ENCODE data around the gene MAP3K14. TPM values are rescaled to one million over a fixed set of nuclear protein-coding genes. Genes with fewer than 3 reads are reported as not detected.

Gene MAP3K14
- total and polyA plus RNA-seq, 7 donors, result 12.4 to 53.5 (median 24.6) TPM

GRCh38 chr17:45243750-45244149 lies 73.1 kb downstream of the MAP3K14 start:
- intact Hi-C loops (cut with DNase I), result loop anchor here in 1 of 2 donors (2.0 kb wide), 1 partner anchor 19 kb away; no protein-coding TSS in a partner anchor
- DNase-seq, result no peak
- Histone ChIP-seq H3K36me3 (ENCODE audit: insufficient read depth in 1 of 2, low read depth in 1 of 2) (peaks cover 0 to 7% of the 10 kb centered on the region in 2 donors), H3K27me3 (ENCODE audit: insufficient read depth in 3 of 3, low read length in 2 of 3) (peaks cover 0 to 19% (median 0%) of the 10 kb centered on the region in 3 donors), H3K27ac (no peak overlapping the region), H3K4me1 (peaks cover 9% of the 10 kb centered on the region), H3K9me3 (no peaks in the 10 kb centered on the region), H3K4me3 (no peak overlapping the region)
- TF ChIP-seq CTCF (IDR thresholded peaks at IDR 0.05), result no peak
- WGBS, 3 donors, result 90 to 94% (median 92%) methylated on average over 18 of the region's 18 CpGs
- no peak for ATAC-seq

GRCh38 chr17:45242029-45242414 lies 74.8 kb downstream of the MAP3K14 start:
- no peaks in the 10 kb centered on the region for H3K9me3 ChIP-seq
- TF ChIP-seq CTCF (IDR thresholded peaks at IDR 0.05), result no peak
- peaks cover 3% of the 10 kb centered on the region for H3K4me1 ChIP-seq
- peaks cover 0 to 17% (median 2%) of the 10 kb centered on the region in 3 donors for H3K27me3 ChIP-seq (ENCODE audit: insufficient read depth in 3 of 3, low read length in 2 of 3)
- H3K36me3 ChIP-seq (ENCODE audit: insufficient read depth in 1 of 2, low read depth in 1 of 2), result peaks cover 0 to 7% of the 10 kb centered on the region in 2 donors
- DNase-seq (no peak), ATAC-seq (no peak)
- H3K4me3 ChIP-seq, result no peak overlapping the region
- intact Hi-C loops (cut with DNase I), result loop anchor here in 1 of 2 donors (2.0 kb wide), 1 partner anchor 17 kb away; no protein-coding TSS in a partner anchor
- no peak overlapping the region for H3K27ac ChIP-seq
- WGBS, 3 donors, result 32 to 54% (median 38%) methylated on average over 9 to 18 of the region's 18 CpGs

- WGBS, 3 donors, result 22 to 40% (median 26%) methylated on average over 37 to 61 of the region's 62 CpGs
- peak in 1 of 4 donors; percentile 27 for ATAC-seq
- no peak overlapping the region for H3K27ac ChIP-seq
- peaks cover 0 to 7% of the 10 kb centered on the region in 2 donors for H3K36me3 ChIP-seq (ENCODE audit: insufficient read depth in 1 of 2, low read depth in 1 of 2)
- H3K4me1 ChIP-seq, result no peaks in the 10 kb centered on the region
- H3K4me3 ChIP-seq, result no peak overlapping the region
- intact Hi-C loops (cut with DNase I), result loop anchor here in 1 of 2 donors (2.0 kb wide), 1 partner anchor 17 kb away; no protein-coding TSS in a partner anchor
- no peaks in the 10 kb centered on the region for H3K9me3 ChIP-seq
- no peak for TF ChIP-seq CTCF (IDR thresholded peaks at IDR 0.05)
- peaks cover 0 to 13% (median 2%) of the 10 kb centered on the region in 3 donors for H3K27me3 ChIP-seq (ENCODE audit: insufficient read depth in 3 of 3, low read length in 2 of 3)
- no peak for DNase-seq
These were observed 75.3 kb downstream of the MAP3K14 start for GRCh38 chr17:45241328-45242028.

GRCh38 chr17:45240905-45241327 lies 75.9 kb downstream of the MAP3K14 start:
- no peaks in the 10 kb centered on the region for H3K4me1 ChIP-seq
- H3K9me3 ChIP-seq, result no peaks in the 10 kb centered on the region
- ATAC-seq (no peak), DNase-seq (no peak)
- H3K27me3 ChIP-seq (ENCODE audit: insufficient read depth in 3 of 3, low read length in 2 of 3), result peaks cover 0 to 9% (median 2%) of the 10 kb centered on the region in 3 donors
- TF ChIP-seq CTCF (IDR thresholded peaks at IDR 0.05), result no peak
- no peak overlapping the region for H3K4me3 ChIP-seq
- 62 to 67% (median 66%) methylated on average over 21 of the region's 21 CpGs for WGBS, 3 donors
- intact Hi-C loops (cut with DNase I), result no loop called here
- H3K27ac ChIP-seq, result no peak overlapping the region
- peaks cover 0 to 7% of the 10 kb centered on the region in 2 donors for H3K36me3 ChIP-seq (ENCODE audit: insufficient read depth in 1 of 2, low read depth in 1 of 2)
